Gastrocnemius medialis (tissue), 4 donors: ENCODE data around the gene SPARC. TPM values are rescaled to one million over a fixed set of nuclear protein-coding genes. Genes with fewer than 3 reads are reported as not detected.
A peak's percentile ranks its signal among the peaks of the same experiment; 100 is the strongest.

Experiments
- ATAC-seq, 2 donors: fragments of 150-250 bp; one replicate each; pipeline ENCODE4 v1.9.1; 2016
- DNase-seq, 2 donors: peaks; one replicate each; pipeline ENCODE4 v3.0.0-alpha.2; 2019
- H3K27ac ChIP-seq, 4 donors: fragments of 200-600 bp; sonication (generic); 1 replicate in 1 of 4; 2 replicates in 3 of 4; pipeline ENCODE4 v1.5.1; 2016 to 2018; ENCODE audit warnings: mild to moderate bottlenecking in 2 of 4, moderate library complexity in 1 of 4
- H3K27me3 ChIP-seq, 3 donors: fragments of 200-600 bp; sonication (generic) in 2 of 3; 1 replicate in 1 of 3; 2 replicates in 2 of 3; pipeline versions ENCODE4 v1.5.1 to v1.6.0; 2016 to 2019; ENCODE audit warnings: mild to moderate bottlenecking in 1 of 3, moderate library complexity in 1 of 3
- H3K36me3 ChIP-seq, 2 donors: fragments of 200-600 bp; sonication (generic) in 1 of 2; one replicate each; pipeline ENCODE4 v1.5.1; 2017 to 2018
- H3K4me1 ChIP-seq, 2 donors: fragments of 200-600 bp; sonication (generic) in 1 of 2; one replicate each; pipeline ENCODE4 v1.5.1; 2016 to 2017; ENCODE audit warnings: mild to moderate bottlenecking in 2 of 2
- H3K4me3 ChIP-seq, 4 donors: fragments of 200-600 bp; sonication (generic) in 3 of 4; 1 replicate in 1 of 4; 2 replicates in 3 of 4; pipeline ENCODE4 v1.5.1; 2016 to 2019; ENCODE audit warnings: mild to moderate bottlenecking in 2 of 4
- H3K9me3 ChIP-seq, 3 donors: fragments of 200-600 bp; sonication (generic) in 2 of 3; 1 replicate in 1 of 3; 2 replicates in 2 of 3; pipeline ENCODE4 v1.5.1; 2016 to 2019
- POLR2A ChIP-seq, 2 donors: fragments of 450-650 bp; IDR thresholded peaks; one replicate each; pipeline ENCODE4 v1.6.1; 2017; ENCODE audit warnings: antibody characterized with exemption in 2 of 2, mild to moderate bottlenecking in 2 of 2, moderate library complexity in 2 of 2
- in situ Hi-C, 4 donors: fragments of 200-750 bp; cut with MboI; loops; one replicate each; pipeline versions ENCODE4 v1.15.0 to v1.8.0; 2017; ENCODE audit warnings: low sequenced_read_pairs in 4 of 4
- intact Hi-C: fragments of 100-400 bp; cut with DNase I; formaldehyde crosslinking; loops from one replicate; pipeline ENCODE4 v1.15.1; 2023; ENCODE audit warnings: low total_unique reads
- total RNA-seq, 4 donors: library from RNA; depleted of rRNA; stranded (reverse); fragments of >200 nt; gene quantifications; one replicate each; pipeline versions ENCODE4 v1.1.0 to v1.2.3, GENCODE V29; 2016
- TF ChIP-seq, protein P1 (sequence below), 5 experiments: fragments of 450-650 bp in 3 of 5; fragments of 200-600 bp in 2 of 5; sonication (generic) in 2 of 5; IDR thresholded peaks in 4 of 5; conservative IDR thresholded peaks in 1 of 5; 1 replicate in 4 of 5; 2 replicates in 1 of 5; pipeline ENCODE4 v1.5.1; 2016 to 2019; ENCODE audit warnings: antibody characterized with exemption in 5 of 5, mild to moderate bottlenecking in 3 of 5, moderate library complexity in 3 of 5

Gene SPARC
- total RNA-seq, 4 donors from 2014 or later, result 87.7 to 209 (median 163) TPM

DNA sequence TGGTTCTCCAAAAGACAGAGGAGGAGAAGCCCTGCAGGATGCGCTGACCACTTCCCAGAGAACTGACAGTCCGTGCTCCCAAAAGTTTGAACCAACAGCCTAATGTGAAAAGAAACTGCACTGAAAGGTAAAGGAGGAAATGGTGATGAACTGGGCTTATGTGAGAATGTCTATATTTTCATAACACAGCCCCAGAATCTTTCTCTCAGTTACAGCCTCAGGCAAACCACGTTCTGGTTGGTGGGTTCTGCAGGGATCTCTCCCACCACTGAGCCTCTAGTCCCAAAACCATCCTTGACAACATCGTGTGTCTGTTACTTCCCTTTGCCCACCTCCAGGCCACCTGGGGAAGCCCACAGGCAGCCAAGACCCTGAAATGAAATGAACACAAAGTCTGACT, 23.9 kb downstream of the SPARC start:
- Histone ChIP-seq H3K4me3 (no peak overlapping the region), H3K4me1 (peaks cover 35% of the 10 kb centered on the region in 2 donors), H3K9me3 (no peaks in the 10 kb centered on the region), H3K36me3 (peaks cover 0 to 34% of the 10 kb centered on the region in 2 donors), H3K27ac (peak overlapping the region; percentile 67 to 89 (median 76)), H3K27me3 (no peaks in the 10 kb centered on the region)
- ATAC-seq, result no peak
- no peak for DNase-seq
- TF ChIP-seq POLR2A (IDR thresholded peaks at IDR 0.05), result no peak
- TF ChIP-seq, protein P1, sequence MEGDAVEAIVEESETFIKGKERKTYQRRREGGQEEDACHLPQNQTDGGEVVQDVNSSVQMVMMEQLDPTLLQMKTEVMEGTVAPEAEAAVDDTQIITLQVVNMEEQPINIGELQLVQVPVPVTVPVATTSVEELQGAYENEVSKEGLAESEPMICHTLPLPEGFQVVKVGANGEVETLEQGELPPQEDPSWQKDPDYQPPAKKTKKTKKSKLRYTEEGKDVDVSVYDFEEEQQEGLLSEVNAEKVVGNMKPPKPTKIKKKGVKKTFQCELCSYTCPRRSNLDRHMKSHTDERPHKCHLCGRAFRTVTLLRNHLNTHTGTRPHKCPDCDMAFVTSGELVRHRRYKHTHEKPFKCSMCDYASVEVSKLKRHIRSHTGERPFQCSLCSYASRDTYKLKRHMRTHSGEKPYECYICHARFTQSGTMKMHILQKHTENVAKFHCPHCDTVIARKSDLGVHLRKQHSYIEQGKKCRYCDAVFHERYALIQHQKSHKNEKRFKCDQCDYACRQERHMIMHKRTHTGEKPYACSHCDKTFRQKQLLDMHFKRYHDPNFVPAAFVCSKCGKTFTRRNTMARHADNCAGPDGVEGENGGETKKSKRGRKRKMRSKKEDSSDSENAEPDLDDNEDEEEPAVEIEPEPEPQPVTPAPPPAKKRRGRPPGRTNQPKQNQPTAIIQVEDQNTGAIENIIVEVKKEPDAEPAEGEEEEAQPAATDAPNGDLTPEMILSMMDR (IDR thresholded peaks at IDR 0.05 in 4 of 5, conservative IDR thresholded peaks at IDR 0.05 in 1 of 5), result no peak
- intact Hi-C loops (loop anchor here (5.0 kb wide), 1 partner anchor 39 kb away; no protein-coding TSS in a partner anchor), in situ Hi-C loops (loop anchor here (5.0 to 10.0 kb wide), 3 partner anchors 52 to 79 kb away; no protein-coding TSS in a partner anchor)

DNA sequence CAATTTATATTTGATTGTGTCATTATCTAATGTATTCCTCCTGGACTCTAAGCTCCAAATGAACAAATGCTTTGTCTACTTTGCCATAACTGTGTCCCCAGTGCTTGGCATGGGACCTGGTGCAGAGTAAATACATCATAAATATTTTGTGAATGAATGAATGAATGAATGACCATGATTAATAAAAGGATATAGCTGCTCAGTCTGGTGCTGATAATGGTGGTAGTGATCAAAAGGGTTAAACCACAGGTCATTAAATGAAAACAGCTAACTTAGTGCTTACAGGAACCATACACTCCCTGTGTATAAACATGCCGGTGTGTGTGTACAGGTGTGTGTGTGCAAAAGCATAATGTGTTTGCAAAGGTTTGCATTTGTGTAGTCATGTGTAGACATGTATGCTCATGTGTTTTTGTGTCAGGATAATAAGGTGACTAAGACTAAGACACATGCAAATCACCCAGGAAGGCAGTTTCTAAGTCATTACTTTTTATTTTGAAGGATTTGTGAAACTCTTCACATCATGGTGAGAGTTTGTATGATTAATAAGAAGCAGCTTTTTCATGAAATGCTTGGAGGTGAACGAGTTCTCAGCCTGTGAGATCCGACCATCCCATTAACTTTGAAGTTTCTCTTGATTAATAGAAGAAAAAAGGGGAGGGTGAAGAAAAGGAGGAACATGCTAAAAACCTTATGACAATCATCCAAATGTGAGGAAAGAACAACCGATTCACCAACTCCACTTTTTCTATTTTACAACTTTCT, 24.6 kb downstream of the SPARC start:
- in situ Hi-C loops, result loop anchor here (5.0 to 10.0 kb wide), 3 partner anchors 53 to 80 kb away; no protein-coding TSS in a partner anchor
- H3K27ac ChIP-seq, result peak overlapping the region; percentile 67 to 89 (median 76)
- H3K4me1 ChIP-seq, result peaks cover 35% of the 10 kb centered on the region in 2 donors
- no peak overlapping the region for H3K4me3 ChIP-seq
- no peak for TF ChIP-seq POLR2A (IDR thresholded peaks at IDR 0.05)
- TF ChIP-seq, protein P1 (IDR thresholded peaks at IDR 0.05 in 4 of 5, conservative IDR thresholded peaks at IDR 0.05 in 1 of 5), result no peak
- ATAC-seq, result no peak
- DNase-seq, result no peak
- intact Hi-C loops, result loop anchor here (5.0 kb wide), 1 partner anchor 40 kb away; no protein-coding TSS in a partner anchor
- H3K36me3 ChIP-seq, result peaks cover 0 to 27% of the 10 kb centered on the region in 2 donors
- no peaks in the 10 kb centered on the region for H3K27me3 ChIP-seq
- no peaks in the 10 kb centered on the region for H3K9me3 ChIP-seq

DNA sequence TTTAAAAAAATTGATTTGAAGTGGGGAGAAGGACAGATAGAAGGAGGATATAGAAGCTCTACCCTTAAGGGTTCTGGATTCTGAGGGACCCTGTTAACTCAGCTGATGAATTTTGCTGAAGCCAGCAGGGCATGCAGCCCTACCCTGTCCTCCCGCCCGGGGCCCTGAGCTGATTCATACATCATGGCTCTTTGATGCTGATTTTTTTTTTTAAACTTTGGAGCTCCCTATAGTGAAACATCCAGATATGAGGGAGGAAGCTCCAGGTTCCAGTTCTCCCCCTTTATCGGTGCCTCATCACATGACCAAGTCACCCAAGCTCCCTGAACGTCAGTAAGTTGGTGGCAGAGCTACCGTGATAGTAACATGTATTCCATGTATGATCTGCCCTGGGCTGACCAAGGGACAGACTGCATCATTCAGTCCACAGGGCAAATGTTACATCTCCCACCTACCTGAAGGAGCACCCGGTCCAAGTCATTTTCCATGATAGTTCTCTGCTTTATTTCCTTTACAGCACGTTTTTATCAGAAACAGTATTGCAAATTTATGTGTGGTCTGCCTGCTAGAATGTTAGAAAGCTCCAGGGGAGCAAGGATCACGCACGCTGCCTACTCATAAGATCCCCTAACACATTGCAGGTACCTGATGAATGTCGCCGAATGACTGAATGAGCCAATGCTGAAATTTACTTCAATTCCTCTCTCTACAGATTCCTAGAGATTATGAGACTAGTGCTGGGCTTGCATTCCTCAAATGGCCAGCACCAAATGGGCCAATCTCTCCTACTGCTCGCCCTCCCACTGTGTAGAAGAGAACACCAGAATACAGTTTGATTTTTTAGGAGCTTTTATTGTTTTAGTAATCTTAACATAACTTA, 25.9 kb downstream of the SPARC start:
- Histone ChIP-seq H3K9me3 (no peaks in the 10 kb centered on the region), H3K27me3 (no peaks in the 10 kb centered on the region), H3K4me1 (peaks cover 31 to 32% of the 10 kb centered on the region in 2 donors), H3K4me3 (no peak overlapping the region), H3K27ac (peak overlapping the region; percentile 13 to 45 (median 25)), H3K36me3 (peaks cover 0 to 14% of the 10 kb centered on the region in 2 donors)
- no peak for DNase-seq
- in situ Hi-C loops, result loop anchor here (5.0 to 10.0 kb wide), 3 partner anchors 54 to 81 kb away; no protein-coding TSS in a partner anchor
- no peak for ATAC-seq
- intact Hi-C loops, result loop anchor here (5.0 kb wide), 1 partner anchor 41 kb away; no protein-coding TSS in a partner anchor
- TF ChIP-seq, protein P1 (IDR thresholded peaks at IDR 0.05 in 4 of 5, conservative IDR thresholded peaks at IDR 0.05 in 1 of 5), result no peak
- TF ChIP-seq POLR2A (IDR thresholded peaks at IDR 0.05), result no peak

DNA sequence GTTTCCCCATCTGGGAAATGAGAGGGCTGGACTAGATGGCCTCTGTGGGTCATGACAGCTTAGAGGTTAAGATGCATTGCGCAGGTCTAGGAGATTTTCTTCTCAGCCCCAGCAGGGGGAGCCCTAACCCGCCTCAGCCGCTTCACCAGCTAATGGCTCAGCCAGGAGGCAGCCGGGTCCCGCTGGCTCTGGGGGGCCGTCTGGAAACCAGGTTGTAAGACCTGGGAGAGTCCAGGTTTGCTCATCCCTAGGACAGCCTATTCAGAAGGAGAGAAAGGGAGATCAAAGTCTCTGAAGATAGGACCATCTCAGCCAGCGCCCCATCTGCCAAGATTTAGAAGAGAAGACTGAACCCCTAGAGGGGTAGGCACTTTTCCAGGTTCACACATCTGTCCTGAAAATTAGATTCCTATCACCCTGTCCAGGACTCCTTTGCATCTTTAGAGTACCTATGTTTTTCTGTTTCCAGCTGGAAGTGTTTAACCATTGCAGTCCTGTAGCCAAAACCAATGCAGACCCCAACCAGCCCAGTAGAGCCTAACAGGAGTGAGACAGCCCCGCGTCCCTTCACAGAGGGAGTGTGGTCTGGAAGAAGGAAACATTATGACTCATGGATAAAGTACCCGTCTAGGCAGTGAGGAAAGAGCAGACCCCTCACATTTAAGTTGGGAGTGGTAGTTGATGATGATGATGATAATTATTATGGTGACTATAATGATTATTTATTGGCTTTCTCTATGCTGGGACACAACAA, 27.5 kb downstream of the SPARC start:
- intact Hi-C loops (loop anchor here (1.0 to 10.0 kb wide), 3 partner anchors 60 to 154 kb away; no protein-coding TSS in a partner anchor), in situ Hi-C loops (loop anchor here in 1 of 4 donors (10.0 kb wide), 1 partner anchor 134 kb away; no protein-coding TSS in a partner anchor)
- DNase-seq, result peak; percentile 61 to 66
- H3K4me3 ChIP-seq, result no peak overlapping the region
- no peaks in the 10 kb centered on the region for H3K9me3 ChIP-seq
- no peaks in the 10 kb centered on the region for H3K27me3 ChIP-seq
- peaks cover 0 to 10% of the 10 kb centered on the region in 2 donors for H3K36me3 ChIP-seq
- TF ChIP-seq, protein P1 (IDR thresholded peaks at IDR 0.05 in 4 of 5, conservative IDR thresholded peaks at IDR 0.05 in 1 of 5), result peak; percentile 84 to 94 (median 92)
- no peak for TF ChIP-seq POLR2A (IDR thresholded peaks at IDR 0.05)
- H3K27ac ChIP-seq, result peak overlapping the region in 3 of 4 donors; percentile 17 to 29 (median 19)
- peaks cover 14 to 17% of the 10 kb centered on the region in 2 donors for H3K4me1 ChIP-seq
- ATAC-seq, result peak; percentile 73 to 76
